Measurements from ENCODE around the gene CREB3L1. TPM values are rescaled to one million over a fixed set of nuclear protein-coding genes. Genes with fewer than 3 reads are reported as not detected.

The CREB3L1 gene
- total RNA-seq, 1 donor from 2014 or later: 40.9 TPM

GRCh38 chr11:46246521-46246920 lies 30.9 kb upstream of the CREB3L1 start:
- Histone ChIP-seq H3K27ac (replicated peaks) (no peak overlapping the region), H3K9me3 (replicated peaks) (no peaks in the 10 kb centered on the region), H3K4me3 (no peak overlapping the region), H3K36me3 (no peaks in the 10 kb centered on the region), H3K4me1 (peaks cover 16% of the 10 kb centered on the region), H3K27me3 (ENCODE audit: low read depth) (no peaks in the 10 kb centered on the region)
- no peak for TF ChIP-seq CTCF (IDR thresholded peaks at IDR 0.05; ENCODE audit: borderline replicate concordance)
- no peak for DNase-seq
- intact Hi-C loops (cut with micrococcal nuclease): loop anchor here (10.0 kb wide), 1 partner anchor 48 kb away; no protein-coding TSS in a partner anchor

- DNase-seq: no peak
- no peaks in the 10 kb centered on the region for H3K36me3 ChIP-seq
- H3K4me1 ChIP-seq: peaks cover 16% of the 10 kb centered on the region
- no peaks in the 10 kb centered on the region for H3K27me3 ChIP-seq (ENCODE audit: low read depth)
- no peak overlapping the region for H3K27ac ChIP-seq (replicated peaks)
- no peaks in the 10 kb centered on the region for H3K9me3 ChIP-seq (replicated peaks)
- intact Hi-C loops (cut with micrococcal nuclease): loop anchor here (10.0 kb wide), 1 partner anchor 48 kb away; no protein-coding TSS in a partner anchor
- H3K4me3 ChIP-seq: no peak overlapping the region
- no peak for TF ChIP-seq CTCF (IDR thresholded peaks at IDR 0.05; ENCODE audit: borderline replicate concordance)
These were observed 30.4 kb upstream of the CREB3L1 start for GRCh38 chr11:46247090-46247489.

- DNase-seq: no peak
- TF ChIP-seq CTCF (IDR thresholded peaks at IDR 0.05; ENCODE audit: borderline replicate concordance): peak; percentile 45
- Histone ChIP-seq H3K36me3 (no peaks in the 10 kb centered on the region), H3K27me3 (ENCODE audit: low read depth) (no peaks in the 10 kb centered on the region), H3K27ac (replicated peaks) (no peak overlapping the region), H3K9me3 (replicated peaks) (no peaks in the 10 kb centered on the region), H3K4me1 (peaks cover 11% of the 10 kb centered on the region), H3K4me3 (no peak overlapping the region)
- intact Hi-C loops (cut with micrococcal nuclease): loop anchor here (10.0 kb wide), 1 partner anchor 47 kb away; no protein-coding TSS in a partner anchor
These were observed 29.8 kb upstream of the CREB3L1 start for GRCh38 chr11:46247659-46248058.

- H3K27ac ChIP-seq (replicated peaks): no peak overlapping the region
- TF ChIP-seq CTCF (IDR thresholded peaks at IDR 0.05; ENCODE audit: borderline replicate concordance): no peak
- intact Hi-C loops (cut with micrococcal nuclease): loop anchor here (10.0 kb wide), 1 partner anchor 46 kb away; no protein-coding TSS in a partner anchor
- no peak for DNase-seq
- no peaks in the 10 kb centered on the region for H3K9me3 ChIP-seq (replicated peaks)
- no peaks in the 10 kb centered on the region for H3K36me3 ChIP-seq
- H3K4me3 ChIP-seq: no peak overlapping the region
- H3K4me1 ChIP-seq: peaks cover 6% of the 10 kb centered on the region
- no peaks in the 10 kb centered on the region for H3K27me3 ChIP-seq (ENCODE audit: low read depth)
These were observed 29.0 kb upstream of the CREB3L1 start for GRCh38 chr11:46248289-46249102.

GRCh38 chr11:46249103-46249937 lies 28.1 kb upstream of the CREB3L1 start:
- H3K27me3 ChIP-seq (ENCODE audit: low read depth): no peaks in the 10 kb centered on the region
- H3K9me3 ChIP-seq (replicated peaks): no peaks in the 10 kb centered on the region
- H3K36me3 ChIP-seq: no peaks in the 10 kb centered on the region
- H3K27ac ChIP-seq (replicated peaks): no peak overlapping the region
- no peak for TF ChIP-seq CTCF (IDR thresholded peaks at IDR 0.05; ENCODE audit: borderline replicate concordance)
- intact Hi-C loops (cut with micrococcal nuclease): loop anchor here (10.0 kb wide), 1 partner anchor 45 kb away; no protein-coding TSS in a partner anchor
- no peaks in the 10 kb centered on the region for H3K4me1 ChIP-seq
- DNase-seq: no peak
- no peak overlapping the region for H3K4me3 ChIP-seq

All from left ventricle myocardium inferior (tissue), 1 donor.